ENCODE data around the gene CDC16.
"Not testable (repeated sequence)": the region's sequence is repeated elsewhere in the genome, so short reads cannot be mapped to it uniquely, and the experiment has no call there.

The CDC16 gene, protein sequence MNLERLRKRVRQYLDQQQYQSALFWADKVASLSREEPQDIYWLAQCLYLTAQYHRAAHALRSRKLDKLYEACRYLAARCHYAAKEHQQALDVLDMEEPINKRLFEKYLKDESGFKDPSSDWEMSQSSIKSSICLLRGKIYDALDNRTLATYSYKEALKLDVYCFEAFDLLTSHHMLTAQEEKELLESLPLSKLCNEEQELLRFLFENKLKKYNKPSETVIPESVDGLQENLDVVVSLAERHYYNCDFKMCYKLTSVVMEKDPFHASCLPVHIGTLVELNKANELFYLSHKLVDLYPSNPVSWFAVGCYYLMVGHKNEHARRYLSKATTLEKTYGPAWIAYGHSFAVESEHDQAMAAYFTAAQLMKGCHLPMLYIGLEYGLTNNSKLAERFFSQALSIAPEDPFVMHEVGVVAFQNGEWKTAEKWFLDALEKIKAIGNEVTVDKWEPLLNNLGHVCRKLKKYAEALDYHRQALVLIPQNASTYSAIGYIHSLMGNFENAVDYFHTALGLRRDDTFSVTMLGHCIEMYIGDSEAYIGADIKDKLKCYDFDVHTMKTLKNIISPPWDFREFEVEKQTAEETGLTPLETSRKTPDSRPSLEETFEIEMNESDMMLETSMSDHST

GRCh38 chr13:114234645-114235421, at the start of gene CDC16:
CDC16 (plus strand) TSS chr13:114234897; CDS start chr13:114235085, 188 bp downstream.
- FAIRE-seq (no peak), DNase-seq (ENCODE audit: insufficient read length, low spot score) (peak; percentile 84)
- TF ChIP-seq, protein P1, sequence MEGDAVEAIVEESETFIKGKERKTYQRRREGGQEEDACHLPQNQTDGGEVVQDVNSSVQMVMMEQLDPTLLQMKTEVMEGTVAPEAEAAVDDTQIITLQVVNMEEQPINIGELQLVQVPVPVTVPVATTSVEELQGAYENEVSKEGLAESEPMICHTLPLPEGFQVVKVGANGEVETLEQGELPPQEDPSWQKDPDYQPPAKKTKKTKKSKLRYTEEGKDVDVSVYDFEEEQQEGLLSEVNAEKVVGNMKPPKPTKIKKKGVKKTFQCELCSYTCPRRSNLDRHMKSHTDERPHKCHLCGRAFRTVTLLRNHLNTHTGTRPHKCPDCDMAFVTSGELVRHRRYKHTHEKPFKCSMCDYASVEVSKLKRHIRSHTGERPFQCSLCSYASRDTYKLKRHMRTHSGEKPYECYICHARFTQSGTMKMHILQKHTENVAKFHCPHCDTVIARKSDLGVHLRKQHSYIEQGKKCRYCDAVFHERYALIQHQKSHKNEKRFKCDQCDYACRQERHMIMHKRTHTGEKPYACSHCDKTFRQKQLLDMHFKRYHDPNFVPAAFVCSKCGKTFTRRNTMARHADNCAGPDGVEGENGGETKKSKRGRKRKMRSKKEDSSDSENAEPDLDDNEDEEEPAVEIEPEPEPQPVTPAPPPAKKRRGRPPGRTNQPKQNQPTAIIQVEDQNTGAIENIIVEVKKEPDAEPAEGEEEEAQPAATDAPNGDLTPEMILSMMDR (IDR thresholded peaks at IDR 0.05; ENCODE audit: insufficient read depth, missing control alignments): no peak

DNA sequence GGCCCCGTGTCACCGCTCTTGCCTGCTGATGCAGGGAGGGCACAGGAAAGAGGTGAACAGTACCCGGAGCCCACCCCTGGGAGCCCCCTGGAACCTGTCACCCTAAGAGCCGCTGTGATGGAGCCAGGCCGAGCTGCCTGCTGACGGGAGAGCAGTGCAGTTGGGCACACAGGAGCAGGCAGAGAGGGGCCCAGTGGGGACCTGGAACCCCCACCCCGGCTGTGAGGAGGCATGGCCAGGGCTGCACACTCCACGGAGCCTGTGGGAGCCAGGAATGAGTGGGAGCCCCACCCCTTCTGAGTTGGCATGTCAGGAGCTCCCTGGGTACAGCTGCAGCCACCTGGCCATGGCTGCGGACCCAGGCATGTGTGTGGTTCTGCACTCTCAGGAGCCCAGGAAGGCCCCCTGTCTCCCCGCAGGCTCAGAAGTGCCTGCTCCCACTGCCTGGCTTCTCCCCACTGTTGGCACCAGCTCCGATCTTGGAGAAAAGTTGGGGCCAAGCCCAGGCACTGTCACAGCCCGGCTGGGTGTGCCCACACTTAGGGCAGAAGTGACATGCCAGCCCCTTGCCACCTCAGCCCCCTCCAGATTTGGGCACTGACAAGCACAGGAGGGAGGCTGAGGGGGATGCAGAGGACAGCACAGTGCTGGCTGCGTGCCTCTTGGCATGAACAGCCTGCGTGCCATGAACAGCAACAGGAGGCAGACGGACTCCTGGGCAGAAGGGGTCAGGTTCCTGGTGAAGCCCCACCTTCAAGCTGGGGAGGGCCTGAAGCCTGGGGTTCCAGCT, 49.3 kb upstream of the CDC16 start:
- TF ChIP-seq, protein P1 (IDR thresholded peaks at IDR 0.05; ENCODE audit: insufficient read depth, missing control alignments): no peak
- no peak for FAIRE-seq
- DNase-seq (ENCODE audit: insufficient read length, low spot score): no peak

DNA sequence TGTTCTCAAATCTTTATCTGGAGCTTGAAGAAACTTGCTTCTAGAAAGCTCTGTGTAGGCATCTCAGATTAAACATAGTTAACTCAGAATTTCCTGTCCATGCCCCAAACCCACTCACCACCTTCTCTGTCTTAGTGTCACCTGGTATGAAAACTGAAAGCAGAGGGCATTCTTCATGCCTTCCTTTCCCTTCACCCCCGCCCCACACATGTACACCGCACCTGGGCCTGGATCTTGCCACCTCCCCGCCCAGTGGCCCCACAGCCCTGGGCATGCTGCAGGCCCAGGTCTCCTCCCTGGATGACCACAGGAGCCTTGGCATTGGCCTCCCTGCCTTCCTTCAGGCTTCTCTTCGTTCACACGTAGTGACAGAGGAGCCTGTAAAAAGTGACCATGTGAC, 39.8 kb upstream of the CDC16 start:
- DNase-seq (ENCODE audit: insufficient read length, low spot score) (no peak), FAIRE-seq (no peak)
- TF ChIP-seq, protein P1 (IDR thresholded peaks at IDR 0.05; ENCODE audit: insufficient read depth, missing control alignments): no peak

DNA sequence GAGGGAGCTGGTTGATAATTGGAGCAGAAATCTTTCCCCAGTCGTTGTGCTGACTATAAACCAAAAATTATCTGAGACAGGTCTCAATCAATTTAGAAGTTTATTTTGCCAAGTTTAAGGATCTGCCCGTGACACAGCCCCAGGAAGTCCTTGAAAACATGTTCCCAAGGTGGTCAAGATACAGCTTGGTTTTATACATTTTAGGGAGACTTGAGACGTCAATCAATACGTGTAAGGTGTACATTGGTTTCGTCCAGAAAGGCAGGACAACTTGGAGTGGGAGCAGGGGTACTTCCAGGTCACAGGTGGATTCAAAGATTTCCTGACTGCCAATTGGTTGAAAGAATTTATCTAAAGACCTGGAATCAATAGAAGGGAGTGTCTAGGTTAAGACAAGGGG, 38.1 kb upstream of the CDC16 start:
- DNase-seq (ENCODE audit: insufficient read length, low spot score) (no peak), FAIRE-seq (no peak)
- TF ChIP-seq, protein P1 (IDR thresholded peaks at IDR 0.05; ENCODE audit: insufficient read depth, missing control alignments): no peak

GRCh38 chr13:114198556-114198955, 36.1 kb upstream of the CDC16 start:
- TF ChIP-seq, protein P1 (IDR thresholded peaks at IDR 0.05; ENCODE audit: insufficient read depth, missing control alignments): no peak
- no peak for DNase-seq (ENCODE audit: insufficient read length, low spot score)

DNA sequence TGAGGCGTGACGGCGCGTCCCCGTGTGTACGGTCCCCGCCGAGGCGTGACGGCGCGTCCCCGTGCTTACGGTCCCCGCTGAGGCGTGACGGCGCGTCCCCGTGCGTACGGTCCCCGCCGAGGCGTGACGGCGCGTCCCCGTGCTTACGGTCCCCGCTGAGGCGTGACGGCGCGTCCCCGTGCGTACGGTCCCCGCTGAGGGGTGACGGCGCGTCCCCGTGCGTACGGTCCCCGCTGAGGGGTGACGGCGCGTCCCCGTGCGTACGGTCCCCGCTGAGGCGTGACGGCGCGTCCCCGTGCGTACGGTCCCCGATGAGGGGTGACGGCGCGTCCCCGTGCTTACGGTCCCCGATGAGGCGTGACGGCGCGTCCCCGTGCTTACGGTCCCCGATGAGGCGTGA, 35.2 kb upstream of the CDC16 start:
- FAIRE-seq; DNase-seq (ENCODE audit: insufficient read length, low spot score): not testable (repeated sequence)

More at GRCh38 chr13:114198556-114198955, 36.1 kb upstream of the CDC16 start:
- no peak for FAIRE-seq

GRCh38 chr13:114199954-114200353, 34.7 kb upstream of the CDC16 start:
- TF ChIP-seq, protein P1 (IDR thresholded peaks at IDR 0.05; ENCODE audit: insufficient read depth, missing control alignments): no peak
- FAIRE-seq: no peak
- no peak for DNase-seq (ENCODE audit: insufficient read length, low spot score)
